ENCODE data around the gene KDELR3. TPM values are rescaled to one million over a fixed set of nuclear protein-coding genes. Genes with fewer than 3 reads are reported as not detected.

The KDELR3 gene
- total RNA-seq, 1 experiment from 2014 or later: 16.1 TPM

DNA sequence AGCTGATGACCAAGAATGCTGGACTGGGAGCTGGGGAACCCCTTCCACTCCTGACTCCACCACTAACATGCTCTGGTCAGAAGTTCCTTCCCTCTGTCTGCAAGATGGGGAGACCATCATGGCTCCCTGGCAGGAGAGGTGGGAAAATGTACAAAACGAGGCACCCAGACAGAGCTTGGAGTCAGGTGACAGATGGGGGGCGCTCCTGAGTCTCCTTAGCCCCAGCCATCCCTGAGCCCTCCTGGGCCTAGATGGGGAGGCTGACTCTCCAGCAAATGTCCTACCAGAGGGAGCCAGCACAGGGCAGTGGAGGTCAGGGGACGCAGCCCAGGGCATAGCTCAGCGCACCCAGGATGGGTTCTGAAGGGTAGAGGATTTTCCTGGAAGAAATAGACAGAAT is 32.9 kb upstream of the KDELR3 start:
- Mint-ChIP-seq H3K27me3 (ENCODE audit: unreplicated experiment) (peaks cover 30% of the 10 kb centered on the region), H3K27ac (ENCODE audit: unreplicated experiment) (no peak overlapping the region), H3K4me1 (ENCODE audit: low read depth, unreplicated experiment) (no peaks in the 10 kb centered on the region), H3K4me3 (ENCODE audit: low read depth, unreplicated experiment) (no peak overlapping the region), H3K9me3 (ENCODE audit: low read depth, unreplicated experiment) (no peaks in the 10 kb centered on the region), H3K36me3 (ENCODE audit: insufficient read depth, unreplicated experiment) (no peaks in the 10 kb centered on the region)
- CTCF ChIA-PET: interaction anchor here (1.0 kb wide), 1 partner anchor 76 kb away, joined by 3 read pairs; no protein-coding TSS in a partner anchor
- no peak for DNase-seq
- intact Hi-C loops (cut with micrococcal nuclease; ENCODE audit: unreplicated experiment): no loop called here
- TF ChIP-seq, protein P1, sequence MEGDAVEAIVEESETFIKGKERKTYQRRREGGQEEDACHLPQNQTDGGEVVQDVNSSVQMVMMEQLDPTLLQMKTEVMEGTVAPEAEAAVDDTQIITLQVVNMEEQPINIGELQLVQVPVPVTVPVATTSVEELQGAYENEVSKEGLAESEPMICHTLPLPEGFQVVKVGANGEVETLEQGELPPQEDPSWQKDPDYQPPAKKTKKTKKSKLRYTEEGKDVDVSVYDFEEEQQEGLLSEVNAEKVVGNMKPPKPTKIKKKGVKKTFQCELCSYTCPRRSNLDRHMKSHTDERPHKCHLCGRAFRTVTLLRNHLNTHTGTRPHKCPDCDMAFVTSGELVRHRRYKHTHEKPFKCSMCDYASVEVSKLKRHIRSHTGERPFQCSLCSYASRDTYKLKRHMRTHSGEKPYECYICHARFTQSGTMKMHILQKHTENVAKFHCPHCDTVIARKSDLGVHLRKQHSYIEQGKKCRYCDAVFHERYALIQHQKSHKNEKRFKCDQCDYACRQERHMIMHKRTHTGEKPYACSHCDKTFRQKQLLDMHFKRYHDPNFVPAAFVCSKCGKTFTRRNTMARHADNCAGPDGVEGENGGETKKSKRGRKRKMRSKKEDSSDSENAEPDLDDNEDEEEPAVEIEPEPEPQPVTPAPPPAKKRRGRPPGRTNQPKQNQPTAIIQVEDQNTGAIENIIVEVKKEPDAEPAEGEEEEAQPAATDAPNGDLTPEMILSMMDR (IDR thresholded peaks at IDR 0.05; ENCODE audit: unreplicated experiment): no peak
- no TSS peak for BruUV-seq (replicated peaks)

DNA sequence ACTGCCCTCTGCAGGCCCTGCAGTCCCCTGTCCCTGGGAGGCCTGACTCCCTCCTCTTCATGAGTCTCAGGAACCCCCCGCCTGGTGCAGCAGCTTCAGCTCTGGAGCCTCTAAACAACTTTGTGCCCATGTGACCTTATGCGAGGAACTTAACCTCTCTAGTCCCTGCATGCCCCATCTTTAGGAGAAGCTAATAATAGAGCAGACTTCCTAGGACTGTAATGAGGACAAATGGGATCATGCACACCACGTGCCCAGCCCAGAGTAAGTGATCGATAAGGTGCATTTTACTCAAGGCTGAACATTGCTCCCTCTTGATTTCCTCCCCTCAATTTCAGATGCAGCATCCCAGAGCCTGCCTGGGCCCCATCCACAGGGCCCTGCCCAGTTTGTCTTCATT is 31.9 kb upstream of the KDELR3 start:
- Mint-ChIP-seq H3K4me1 (ENCODE audit: low read depth, unreplicated experiment) (no peaks in the 10 kb centered on the region), H3K27me3 (ENCODE audit: unreplicated experiment) (peaks cover 40% of the 10 kb centered on the region), H3K9me3 (ENCODE audit: low read depth, unreplicated experiment) (no peaks in the 10 kb centered on the region), H3K27ac (ENCODE audit: unreplicated experiment) (no peak overlapping the region), H3K4me3 (ENCODE audit: low read depth, unreplicated experiment) (no peak overlapping the region), H3K36me3 (ENCODE audit: insufficient read depth, unreplicated experiment) (no peaks in the 10 kb centered on the region)
- CTCF ChIA-PET: no interaction called here
- TF ChIP-seq, protein P1 (IDR thresholded peaks at IDR 0.05; ENCODE audit: unreplicated experiment): no peak
- no peak for DNase-seq
- intact Hi-C loops (cut with micrococcal nuclease; ENCODE audit: unreplicated experiment): no loop called here
- BruUV-seq (replicated peaks): no TSS peak

- TF ChIP-seq, protein P1 (IDR thresholded peaks at IDR 0.05; ENCODE audit: unreplicated experiment): no peak
- intact Hi-C loops (cut with micrococcal nuclease; ENCODE audit: unreplicated experiment): no loop called here
- no peaks in the 10 kb centered on the region for H3K9me3 Mint-ChIP-seq (ENCODE audit: low read depth, unreplicated experiment)
- no peaks in the 10 kb centered on the region for H3K36me3 Mint-ChIP-seq (ENCODE audit: insufficient read depth, unreplicated experiment)
- CTCF ChIA-PET: no interaction called here
- no TSS peak for BruUV-seq (replicated peaks)
- DNase-seq: no peak
- H3K4me1 Mint-ChIP-seq (ENCODE audit: low read depth, unreplicated experiment): no peaks in the 10 kb centered on the region
- no peak overlapping the region for H3K4me3 Mint-ChIP-seq (ENCODE audit: low read depth, unreplicated experiment)
- H3K27me3 Mint-ChIP-seq (ENCODE audit: unreplicated experiment): peaks cover 48% of the 10 kb centered on the region
- no peak overlapping the region for H3K27ac Mint-ChIP-seq (ENCODE audit: unreplicated experiment)
Measured at GRCh38 chr22:38436629-38437395, 31.1 kb upstream of the KDELR3 start.

- CTCF ChIA-PET: no interaction called here
- no peak for DNase-seq
- Mint-ChIP-seq H3K9me3 (ENCODE audit: low read depth, unreplicated experiment) (no peaks in the 10 kb centered on the region), H3K4me3 (ENCODE audit: low read depth, unreplicated experiment) (no peak overlapping the region), H3K4me1 (ENCODE audit: low read depth, unreplicated experiment) (no peaks in the 10 kb centered on the region), H3K27ac (ENCODE audit: unreplicated experiment) (no peak overlapping the region), H3K36me3 (ENCODE audit: insufficient read depth, unreplicated experiment) (no peaks in the 10 kb centered on the region), H3K27me3 (ENCODE audit: unreplicated experiment) (peaks cover 55% of the 10 kb centered on the region)
- BruUV-seq (replicated peaks): no TSS peak
- intact Hi-C loops (cut with micrococcal nuclease; ENCODE audit: unreplicated experiment): no loop called here
- TF ChIP-seq, protein P1 (IDR thresholded peaks at IDR 0.05; ENCODE audit: unreplicated experiment): no peak
Measured at GRCh38 chr22:38437416-38437815, 30.5 kb upstream of the KDELR3 start.

Data from Calu3 (cell line).